Measurements from ENCODE around the gene XRCC1.
A peak's percentile ranks its signal among the peaks of the same experiment; 100 is the strongest.

DNA sequence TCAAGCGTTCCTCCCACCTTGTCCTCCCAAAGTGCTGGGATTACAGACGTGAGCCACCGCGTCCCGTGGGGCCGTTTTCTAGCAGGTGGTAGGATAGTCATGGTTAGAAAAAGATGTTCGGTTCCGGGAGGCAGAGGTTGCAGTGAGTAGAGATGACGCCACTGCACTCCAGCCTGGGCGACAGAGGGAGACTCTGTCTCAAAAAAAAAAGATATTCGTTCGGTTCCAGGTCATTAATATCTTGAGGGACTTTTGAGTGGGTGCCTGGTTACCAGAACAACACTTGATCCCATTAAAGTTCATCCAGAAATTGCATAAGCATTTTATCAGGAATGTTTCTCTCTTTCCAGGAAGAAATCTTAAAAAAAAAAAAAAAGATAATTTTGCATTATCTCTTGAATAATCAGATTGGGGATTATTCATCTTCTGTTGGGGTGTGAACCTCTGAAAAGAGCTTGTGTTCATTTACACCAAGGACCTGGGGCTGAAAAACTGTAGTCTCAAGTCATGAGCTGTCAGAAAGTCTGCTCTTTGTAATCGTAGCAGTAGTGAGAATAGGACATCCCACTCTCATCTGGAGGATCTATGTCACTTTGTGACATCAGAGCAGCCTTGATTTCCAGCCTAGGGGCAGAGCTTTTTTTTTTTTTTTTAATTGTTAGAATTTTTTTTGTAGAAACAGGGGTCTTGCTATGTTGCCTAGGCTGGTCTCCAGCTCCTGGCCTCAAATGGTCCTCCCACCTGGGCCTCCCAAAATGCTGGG, 47.3 kb downstream of the XRCC1 start:
- TF ChIP-seq, protein P1, sequence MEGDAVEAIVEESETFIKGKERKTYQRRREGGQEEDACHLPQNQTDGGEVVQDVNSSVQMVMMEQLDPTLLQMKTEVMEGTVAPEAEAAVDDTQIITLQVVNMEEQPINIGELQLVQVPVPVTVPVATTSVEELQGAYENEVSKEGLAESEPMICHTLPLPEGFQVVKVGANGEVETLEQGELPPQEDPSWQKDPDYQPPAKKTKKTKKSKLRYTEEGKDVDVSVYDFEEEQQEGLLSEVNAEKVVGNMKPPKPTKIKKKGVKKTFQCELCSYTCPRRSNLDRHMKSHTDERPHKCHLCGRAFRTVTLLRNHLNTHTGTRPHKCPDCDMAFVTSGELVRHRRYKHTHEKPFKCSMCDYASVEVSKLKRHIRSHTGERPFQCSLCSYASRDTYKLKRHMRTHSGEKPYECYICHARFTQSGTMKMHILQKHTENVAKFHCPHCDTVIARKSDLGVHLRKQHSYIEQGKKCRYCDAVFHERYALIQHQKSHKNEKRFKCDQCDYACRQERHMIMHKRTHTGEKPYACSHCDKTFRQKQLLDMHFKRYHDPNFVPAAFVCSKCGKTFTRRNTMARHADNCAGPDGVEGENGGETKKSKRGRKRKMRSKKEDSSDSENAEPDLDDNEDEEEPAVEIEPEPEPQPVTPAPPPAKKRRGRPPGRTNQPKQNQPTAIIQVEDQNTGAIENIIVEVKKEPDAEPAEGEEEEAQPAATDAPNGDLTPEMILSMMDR (IDR thresholded peaks at IDR 0.05): no peak
- no peak for TF ChIP-seq POLR2A (IDR thresholded peaks at IDR 0.05)
- peak in 1 of 2 donors; percentile 18 for TF ChIP-seq EP300 (IDR thresholded peaks at IDR 0.05)
